H1 (cell line): ENCODE measurements around the gene STK32C.

Experiments used
- BCL11A ChIP-seq, 2 experiments: IDR thresholded peaks; one replicate each; pipeline ENCODE4 v1.6.1; 2011; ENCODE audit warnings: low read depth in 2 of 2, low read length in 2 of 2, mild to moderate bottlenecking in 2 of 2
- CTCF ChIP-seq, 3 experiments: IDR thresholded peaks; 1 replicate in 2 of 3; 2 replicates in 1 of 3; pipeline versions ENCODE4 v1.5.1 to v1.6.1; 2011; ENCODE audit warnings: low read length in 3 of 3, mild to moderate bottlenecking in 3 of 3, inconsistent platforms in 2 of 3, low read depth in 1 of 3, moderate library complexity in 1 of 3; ENCODE audit not compliant: insufficient read depth in 1 of 3; ENCODE audit errors: control extremely low read depth in 1 of 3
- EP300 ChIP-seq, 2 experiments: IDR thresholded peaks; 1 replicate in 1 of 2; 2 replicates in 1 of 2; pipeline ENCODE4 v1.6.1; 2011 to 2012; ENCODE audit warnings: low read depth in 2 of 2, low read length in 2 of 2, mild to moderate bottlenecking in 2 of 2, borderline replicate concordance in 1 of 2, inconsistent platforms in 1 of 2, moderate library complexity in 1 of 2
- EZH2 ChIP-seq: fragments of 200-600 bp; sonication (generic); IDR thresholded peaks from 2 replicates; pipeline ENCODE4 v1.7.1; 2012; ENCODE audit warnings: low read depth, mild to moderate bottlenecking, moderate library complexity, low read length, inconsistent platforms; ENCODE audit not compliant: severe bottlenecking
- FOSL1 ChIP-seq: IDR thresholded peaks from 2 replicates; pipeline ENCODE4 v1.6.1; 2011; ENCODE audit warnings: mild to moderate bottlenecking, low read depth, low read length, moderate library complexity; ENCODE audit not compliant: insufficient read depth
- JUND ChIP-seq: IDR thresholded peaks from 2 replicates; pipeline ENCODE4 v1.6.1; 2011; ENCODE audit warnings: mild to moderate bottlenecking, improper control_type of control experiment, low read length
- MAX ChIP-seq: IDR thresholded peaks from 2 replicates; pipeline ENCODE4 v1.6.1; 2012; ENCODE audit warnings: inconsistent platforms
- POLR2A ChIP-seq, 2 experiments: IDR thresholded peaks; 1 replicate in 1 of 2; 2 replicates in 1 of 2; pipeline ENCODE4 v1.6.1; 2011; ENCODE audit warnings: low read depth in 2 of 2, low read length in 2 of 2, mild to moderate bottlenecking in 2 of 2; ENCODE audit errors: control extremely low read depth in 1 of 2
- POLR2AphosphoS5 ChIP-seq: IDR thresholded peaks from 2 replicates; pipeline ENCODE4 v1.6.1; 2011; ENCODE audit warnings: low read depth, low read length
- RAD21 ChIP-seq, 2 experiments: IDR thresholded peaks in 1 of 2; conservative IDR thresholded peaks in 1 of 2; 2 replicates each; pipeline ENCODE4 v1.6.1; 2011; ENCODE audit warnings: low read depth in 2 of 2, low read length in 2 of 2, improper control_type of control experiment in 1 of 2, inconsistent platforms in 1 of 2, mild to moderate bottlenecking in 1 of 2, moderate library complexity in 1 of 2
- SIX5 ChIP-seq: IDR thresholded peaks from 2 replicates; pipeline ENCODE4 v1.6.1; 2011; ENCODE audit warnings: mild to moderate bottlenecking, low read depth, low read length
- SRF ChIP-seq: IDR thresholded peaks from 2 replicates; pipeline ENCODE4 v1.6.1; 2011; ENCODE audit warnings: mild to moderate bottlenecking, low read depth, low read length, moderate library complexity
- TEAD4 ChIP-seq: IDR thresholded peaks from 2 replicates; pipeline ENCODE4 v1.6.1; 2012; ENCODE audit warnings: low read depth, low read length, inconsistent platforms, mixed read lengths
- USF2 ChIP-seq: IDR thresholded peaks from 2 replicates; pipeline ENCODE4 v1.6.1; 2011; ENCODE audit warnings: low read length, improper control_type of control experiment

- TF ChIP-seq SIX5 (no peak), POLR2AphosphoS5 (no peak), CTCF (IDR thresholded peaks at IDR 0.05; ENCODE audit: control extremely low read depth in 1 of 3, insufficient read depth in 1 of 3, low read depth in 1 of 3, low read length in 3 of 3) (no peak), MAX (no peak), SRF (no peak), EZH2 (no peak), TEAD4 (no peak), EP300 (IDR thresholded peaks at IDR 0.05; ENCODE audit: borderline replicate concordance in 1 of 2, low read depth in 2 of 2, low read length in 2 of 2) (no peak), USF2 (no peak), POLR2A (IDR thresholded peaks at IDR 0.05; ENCODE audit: control extremely low read depth in 1 of 2, low read depth in 2 of 2, low read length in 2 of 2) (no peak), BCL11A (IDR thresholded peaks at IDR 0.05; ENCODE audit: low read depth in 2 of 2, low read length in 2 of 2) (no peak), JUND (no peak), RAD21 (IDR thresholded peaks at IDR 0.05 in 1 of 2, conservative IDR thresholded peaks at IDR 0.05 in 1 of 2; ENCODE audit: low read depth in 2 of 2, low read length in 2 of 2) (no peak), FOSL1 (no peak)
Measured at GRCh38 chr10:132320654-132321469, 13.1 kb upstream of the STK32C start.
